ENCODE results near the gene OTOG. TPM values are rescaled to one million over a fixed set of nuclear protein-coding genes. Genes with fewer than 3 reads are reported as not detected.

The OTOG gene
- total RNA-seq, 1 donor from 2014 or later, result not detected

DNA sequence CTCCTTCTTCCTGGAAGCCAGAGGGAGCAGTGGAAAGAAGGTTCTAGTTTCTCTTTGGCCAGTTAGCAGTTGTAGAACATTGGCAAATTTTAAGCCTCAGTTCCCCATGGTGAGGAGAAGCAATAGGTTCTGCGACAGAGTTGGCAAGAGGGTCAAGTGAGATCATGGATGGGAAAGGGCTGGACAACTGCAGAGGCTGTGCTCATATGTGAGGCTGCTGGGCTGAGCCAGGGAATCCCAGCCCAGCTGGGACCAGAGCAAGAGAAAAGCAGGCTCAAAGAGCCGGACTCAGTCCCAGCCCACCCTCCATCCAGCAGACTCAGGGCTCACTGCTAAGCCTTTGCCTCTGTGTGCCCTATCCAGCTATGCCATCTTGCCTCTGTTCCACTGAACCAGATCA, 105.5 kb downstream of the OTOG start:
- Mint-ChIP-seq H3K27me3 (peaks cover 36% of the 10 kb centered on the region), H3K4me1 (no peaks in the 10 kb centered on the region), H3K36me3 (ENCODE audit: low read depth) (no peaks in the 10 kb centered on the region), H3K9me3 (peaks cover 17% of the 10 kb centered on the region), H3K27ac (no peak overlapping the region), H3K4me3 (no peak overlapping the region)
- intact Hi-C loops (cut with micrococcal nuclease), result no loop called here
- no peak for ATAC-seq (ENCODE audit: low read depth)
- ChIA-PET CTCF (no interaction called here), POLR2A (no interaction called here)
- no peak for DNase-seq
- TF ChIP-seq, protein P1, sequence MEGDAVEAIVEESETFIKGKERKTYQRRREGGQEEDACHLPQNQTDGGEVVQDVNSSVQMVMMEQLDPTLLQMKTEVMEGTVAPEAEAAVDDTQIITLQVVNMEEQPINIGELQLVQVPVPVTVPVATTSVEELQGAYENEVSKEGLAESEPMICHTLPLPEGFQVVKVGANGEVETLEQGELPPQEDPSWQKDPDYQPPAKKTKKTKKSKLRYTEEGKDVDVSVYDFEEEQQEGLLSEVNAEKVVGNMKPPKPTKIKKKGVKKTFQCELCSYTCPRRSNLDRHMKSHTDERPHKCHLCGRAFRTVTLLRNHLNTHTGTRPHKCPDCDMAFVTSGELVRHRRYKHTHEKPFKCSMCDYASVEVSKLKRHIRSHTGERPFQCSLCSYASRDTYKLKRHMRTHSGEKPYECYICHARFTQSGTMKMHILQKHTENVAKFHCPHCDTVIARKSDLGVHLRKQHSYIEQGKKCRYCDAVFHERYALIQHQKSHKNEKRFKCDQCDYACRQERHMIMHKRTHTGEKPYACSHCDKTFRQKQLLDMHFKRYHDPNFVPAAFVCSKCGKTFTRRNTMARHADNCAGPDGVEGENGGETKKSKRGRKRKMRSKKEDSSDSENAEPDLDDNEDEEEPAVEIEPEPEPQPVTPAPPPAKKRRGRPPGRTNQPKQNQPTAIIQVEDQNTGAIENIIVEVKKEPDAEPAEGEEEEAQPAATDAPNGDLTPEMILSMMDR (IDR thresholded peaks at IDR 0.05), result no peak

DNA sequence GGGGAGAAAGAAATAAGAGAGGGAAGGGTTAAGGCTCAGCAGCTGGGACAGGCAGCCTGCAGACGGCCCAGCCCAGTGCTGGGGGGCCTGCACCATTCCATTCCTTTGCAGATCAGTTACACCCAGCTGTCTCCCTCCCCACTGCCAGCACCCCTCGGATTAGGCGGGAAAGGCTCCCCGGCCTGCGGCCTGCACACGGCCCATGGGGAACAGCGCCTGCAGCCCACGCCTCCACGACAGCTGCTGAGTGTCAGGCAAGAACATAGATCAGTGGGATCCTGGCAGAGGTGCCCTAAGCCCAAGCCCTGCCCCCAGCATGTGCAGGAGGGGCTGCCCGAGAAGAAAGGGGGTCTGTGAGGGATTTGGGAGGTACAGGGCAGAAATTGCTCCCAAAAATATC, 106.6 kb downstream of the OTOG start:
- H3K9me3 Mint-ChIP-seq, result peaks cover 13% of the 10 kb centered on the region
- ATAC-seq (ENCODE audit: low read depth), result no peak
- TF ChIP-seq, protein P1 (IDR thresholded peaks at IDR 0.05), result no peak

DNA sequence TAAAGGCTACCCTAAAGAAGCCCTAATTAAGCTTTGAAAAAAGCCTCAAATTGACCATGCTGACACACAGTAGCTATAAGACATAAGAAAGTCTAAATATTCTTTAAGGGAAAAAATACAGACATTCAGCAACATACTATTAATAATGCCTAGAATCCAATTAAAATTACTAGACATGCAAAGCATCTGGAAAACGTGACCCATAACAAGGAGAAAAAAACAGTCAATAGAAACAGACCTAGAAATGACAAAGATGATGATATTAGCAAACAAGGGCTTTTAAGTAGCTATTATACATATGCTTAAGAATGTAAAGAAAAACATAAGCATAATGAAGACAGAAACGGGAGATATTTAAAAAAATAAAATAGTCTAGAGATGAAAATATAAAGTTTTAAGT, 108.6 kb downstream of the OTOG start:
- H3K4me1 Mint-ChIP-seq, result no peaks in the 10 kb centered on the region
- no peak overlapping the region for H3K27ac Mint-ChIP-seq
- H3K4me3 Mint-ChIP-seq, result no peak overlapping the region
- peaks cover 13% of the 10 kb centered on the region for H3K9me3 Mint-ChIP-seq
- POLR2A ChIA-PET, result no interaction called here
- intact Hi-C loops (cut with micrococcal nuclease), result no loop called here
- peaks cover 24% of the 10 kb centered on the region for H3K27me3 Mint-ChIP-seq
- TF ChIP-seq, protein P1 (IDR thresholded peaks at IDR 0.05), result no peak
- H3K36me3 Mint-ChIP-seq (ENCODE audit: low read depth), result no peaks in the 10 kb centered on the region
- ATAC-seq (ENCODE audit: low read depth) (no peak), DNase-seq (no peak)
- CTCF ChIA-PET, result no interaction called here

More for the DNA sequence above, 106.6 kb downstream of the OTOG start:
- ChIA-PET CTCF (no interaction called here), POLR2A (no interaction called here)
- no peak overlapping the region for H3K4me3 Mint-ChIP-seq
- no peaks in the 10 kb centered on the region for H3K36me3 Mint-ChIP-seq (ENCODE audit: low read depth)
- no peaks in the 10 kb centered on the region for H3K4me1 Mint-ChIP-seq
- H3K27ac Mint-ChIP-seq, result no peak overlapping the region
- no peak for DNase-seq
- intact Hi-C loops (cut with micrococcal nuclease), result no loop called here
- peaks cover 38% of the 10 kb centered on the region for H3K27me3 Mint-ChIP-seq

DNA sequence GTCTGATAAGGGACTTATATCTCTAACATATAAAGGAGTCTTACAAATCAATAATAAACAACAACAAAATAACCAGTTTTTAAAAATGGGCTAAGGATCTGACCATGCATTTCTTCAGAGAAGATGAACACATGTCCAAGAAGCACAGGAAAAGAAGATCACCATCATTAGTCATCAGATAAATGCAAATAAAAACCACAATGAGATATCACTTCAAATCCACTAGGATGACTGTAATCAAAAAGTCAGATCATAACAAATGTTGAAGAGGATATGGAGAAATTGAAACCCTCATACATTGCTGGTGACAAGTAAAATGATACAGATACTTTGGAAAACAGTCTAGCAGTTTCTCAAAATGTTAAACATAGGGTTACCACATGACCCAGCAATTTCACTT, 111.2 kb downstream of the OTOG start:
- intact Hi-C loops (cut with micrococcal nuclease), result no loop called here
- Mint-ChIP-seq H3K4me3 (no peak overlapping the region), H3K27ac (no peak overlapping the region), H3K4me1 (no peaks in the 10 kb centered on the region), H3K36me3 (ENCODE audit: low read depth) (no peaks in the 10 kb centered on the region), H3K9me3 (peaks cover 13% of the 10 kb centered on the region), H3K27me3 (peaks cover 12% of the 10 kb centered on the region)
- ChIA-PET POLR2A (no interaction called here), CTCF (no interaction called here)
- DNase-seq, result no peak
- TF ChIP-seq, protein P1 (IDR thresholded peaks at IDR 0.05), result no peak
- no peak for ATAC-seq (ENCODE audit: low read depth)

DNA sequence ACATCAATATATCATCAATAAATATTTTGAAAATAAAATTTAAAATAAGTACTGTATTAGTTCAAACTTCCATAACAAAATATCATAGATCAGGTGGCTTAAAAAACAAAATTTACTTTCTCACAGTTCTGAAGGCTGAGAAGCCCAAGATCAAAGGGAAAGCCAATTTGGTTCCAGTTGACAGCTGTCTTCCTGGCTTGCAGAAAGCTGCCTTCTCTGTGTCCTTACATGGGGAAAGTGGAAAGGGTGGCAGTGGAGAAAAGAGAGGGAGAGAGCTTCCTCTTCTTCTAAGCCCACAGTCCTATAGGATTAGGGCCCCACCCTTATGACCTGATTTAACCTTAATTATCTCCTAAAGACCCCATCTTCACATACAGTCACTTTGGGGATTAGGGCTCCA, 121.1 kb downstream of the OTOG start:
- no peak overlapping the region for H3K4me3 Mint-ChIP-seq
- H3K36me3 Mint-ChIP-seq (ENCODE audit: low read depth), result no peaks in the 10 kb centered on the region
- DNase-seq, result no peak
- no peaks in the 10 kb centered on the region for H3K4me1 Mint-ChIP-seq
- ATAC-seq (ENCODE audit: low read depth), result no peak
- H3K27ac Mint-ChIP-seq, result no peak overlapping the region
- ChIA-PET CTCF (no interaction called here), POLR2A (no interaction called here)
- peaks cover 2% of the 10 kb centered on the region for H3K9me3 Mint-ChIP-seq
- TF ChIP-seq, protein P1 (IDR thresholded peaks at IDR 0.05), result no peak
- intact Hi-C loops (cut with micrococcal nuclease), result no loop called here
- H3K27me3 Mint-ChIP-seq, result peaks cover 10% of the 10 kb centered on the region

Measured in activated B cell treated with CpG ODN at 0.5 μM for 24 hours (primary cell).